Adrenal gland (tissue), 12 donors: Measurements from ENCODE around the gene PIP5KL1. TPM values are rescaled to one million over a fixed set of nuclear protein-coding genes. Genes with fewer than 3 reads are reported as not detected.

ENCODE experiments used
- DNase-seq, 7 donors: peaks; one replicate each; pipeline ENCODE4 v3.0.0-alpha.2; 2019 to 2020
- H3K27ac ChIP-seq, 5 donors: fragments of 200-600 bp; sonication (generic) in 4 of 5; 1 replicate in 3 of 5; 2 replicates in 2 of 5; pipeline versions ENCODE4 v1.5.1 to v1.8.0; 2016 to 2020; ENCODE audit warnings: mild to moderate bottlenecking in 1 of 5
- H3K27me3 ChIP-seq: fragments of 200-600 bp; 2 replicates; pipeline ENCODE4 v1.8.0; 2021
- H3K36me3 ChIP-seq, 2 donors: fragments of 200-600 bp; replicated peaks in 1 of 2; 1 replicate in 1 of 2; 2 replicates in 1 of 2; pipeline versions ENCODE4 v1.5.1 to v1.8.0; 2018 to 2022
- H3K4me1 ChIP-seq, 2 donors: fragments of 200-600 bp; replicated peaks in 1 of 2; 1 replicate in 1 of 2; 2 replicates in 1 of 2; pipeline versions ENCODE4 v1.5.1 to v1.8.0; 2018 to 2021
- H3K4me3 ChIP-seq, 4 donors: fragments of 200-600 bp; sonication (generic) in 3 of 4; one replicate each; pipeline ENCODE4 v1.5.1; 2016 to 2018
- H3K9me3 ChIP-seq, 3 donors: fragments of 200-600 bp; sonication (generic) in 1 of 3; replicated peaks in 1 of 3; 1 replicate in 2 of 3; 2 replicates in 1 of 3; pipeline versions ENCODE4 v1.5.1 to v1.8.0; 2016 to 2021
- CTCF ChIP-seq, 6 experiments: fragments of 450-650 bp in 4 of 6; fragments of 200-600 bp in 2 of 6; sonication (generic) in 1 of 6; IDR thresholded peaks; 1 replicate in 5 of 6; 2 replicates in 1 of 6; pipeline versions ENCODE4 v1.5.1 to v1.8.0; 2016 to 2021; ENCODE audit warnings: antibody characterized with exemption in 6 of 6, mild to moderate bottlenecking in 2 of 6, moderate library complexity in 1 of 6
- POLR2A ChIP-seq, 2 donors: fragments of 450-650 bp; IDR thresholded peaks; one replicate each; pipeline ENCODE4 v1.6.1; 2017; ENCODE audit warnings: antibody characterized with exemption in 2 of 2, mild to moderate bottlenecking in 2 of 2, moderate library complexity in 1 of 2
- WGBS, 4 donors: extraction: QIAGEN DNeasy Blood & Tissue Kit in 2 of 4; methylation state at CpG; one replicate each; pipeline versions ENCODE4 v1.1.5 to v1.1.7; 2013 to 2017; 5-methylcytosine and 5-hydroxymethylcytosine counted together
- intact Hi-C, 2 donors: fragments of 100-400 bp; cut with DNase I; formaldehyde crosslinking; loops; one replicate each; pipeline versions ENCODE4 v1.14.1 to v1.15.0; 2022 to 2023
- polyA plus RNA-seq, 3 donors: library from polyadenylated mRNA; stranded (reverse); fragments of 200-250 nt in 2 of 3; fragments of 350-450 nt in 1 of 3; fragmentation: Illumina TruSeq in 1 of 3; extraction: RNeasy Lipid Tissue Mini Kit (QIAGEN cat#74804) in 1 of 3; gene quantifications; one replicate each; pipeline ENCODE4 v1.2.3, GENCODE V29; 2013 to 2014
- total RNA-seq, 9 donors: library from RNA; depleted of rRNA in 4 of 9; stranded (reverse); fragments of >200 nt in 4 of 9; fragments of 120-200 nt in 1 of 9; fragmentation: NEBNext Ultra II Directional in 1 of 9; extraction: Animal tissue kit (Norgen Biotek cat#: 25700) in 1 of 9; gene quantifications; one replicate each; pipeline versions ENCODE4 v1.1.0 to v1.2.4, GENCODE V29; 2013 to 2023
- donor health status: healthy with polysubstance abuse.
- donor health status: Bipolar disorder and iron deficiency.
- donor health status: DM: yes; HTN: yes; CAD: no.
- donor health status: DM: no; HTN: no; CAD: no.
- donor health status: DM: no; HTN: no; CAD: no.
- donor health status: DM: yes; HTN: yes; CAD: no.

Gene PIP5KL1
- total and polyA plus RNA-seq, 12 donors: 0.19 to 2.3 (median 0.83) TPM; not detected in 3

GRCh38 chr9:127942216-127943010, 11.8 kb upstream of the PIP5KL1 start:
- DNase-seq: peak in 5 of 7 donors; percentile 71 to 85 (median 79)
- peak overlapping the region in 1 of 5 donors; percentile 24 for H3K27ac ChIP-seq
- TF ChIP-seq CTCF (IDR thresholded peaks at IDR 0.05) (peak; percentile 75 to 92 (median 88)), POLR2A (IDR thresholded peaks at IDR 0.05) (no peak)
- no peaks in the 10 kb centered on the region for H3K27me3 ChIP-seq
- 46 to 83% (median 59%) methylated on average over 7 to 18 of the region's 18 CpGs for WGBS, 4 donors
- intact Hi-C loops: loop anchor here (1.0 to 5.0 kb wide), 3 partner anchors 35 to 180 kb away; no protein-coding TSS in a partner anchor
- H3K9me3 ChIP-seq: no peaks in the 10 kb centered on the region
- peaks cover 0 to 49% of the 10 kb centered on the region in 2 donors for H3K36me3 ChIP-seq
- no peak overlapping the region for H3K4me3 ChIP-seq
- peaks cover 9 to 18% of the 10 kb centered on the region in 2 donors for H3K4me1 ChIP-seq

- no peaks in the 10 kb centered on the region for H3K9me3 ChIP-seq
- intact Hi-C loops: loop anchor here (5.0 kb wide), 2 partner anchors 35 to 180 kb away; no protein-coding TSS in a partner anchor
- TF ChIP-seq CTCF (IDR thresholded peaks at IDR 0.05): no peak
- no peak for TF ChIP-seq POLR2A (IDR thresholded peaks at IDR 0.05)
- H3K36me3 ChIP-seq: peaks cover 0 to 47% of the 10 kb centered on the region in 2 donors
- H3K27me3 ChIP-seq: no peaks in the 10 kb centered on the region
- H3K27ac ChIP-seq: no peak overlapping the region
- peaks cover 14 to 22% of the 10 kb centered on the region in 2 donors for H3K4me1 ChIP-seq
- no peak for DNase-seq
- H3K4me3 ChIP-seq: no peak overlapping the region
- 61 to 64% (median 64%) methylated on average over 3 of the region's 3 CpGs; no CpG with 5 or more reads in 1 of the 4 donors for WGBS, 4 donors
Measured at GRCh38 chr9:127941961-127942215, 11.3 kb upstream of the PIP5KL1 start.

- TF ChIP-seq POLR2A (IDR thresholded peaks at IDR 0.05): no peak
- Histone ChIP-seq H3K27me3 (no peaks in the 10 kb centered on the region), H3K36me3 (peaks cover 0 to 47% of the 10 kb centered on the region in 2 donors), H3K4me3 (no peak overlapping the region), H3K4me1 (peaks cover 18 to 23% of the 10 kb centered on the region in 2 donors), H3K9me3 (no peaks in the 10 kb centered on the region), H3K27ac (no peak overlapping the region)
- intact Hi-C loops: loop anchor here (5.0 kb wide), 2 partner anchors 36 to 181 kb away; no protein-coding TSS in a partner anchor
- WGBS, 4 donors: 76 to 86% (median 82%) methylated on average over 13 to 18 of the region's 18 CpGs
- no peak for DNase-seq
Measured at GRCh38 chr9:127941062-127941960, 10.7 kb upstream of the PIP5KL1 start.

- Histone ChIP-seq H3K4me1 (peaks cover 18 to 30% of the 10 kb centered on the region in 2 donors), H3K27ac (no peak overlapping the region), H3K27me3 (no peaks in the 10 kb centered on the region), H3K9me3 (no peaks in the 10 kb centered on the region), H3K4me3 (no peak overlapping the region), H3K36me3 (peaks cover 0 to 40% of the 10 kb centered on the region in 2 donors)
- DNase-seq: no peak
- WGBS, 4 donors: 87 to 95% (median 91%) methylated on average over 4 of the region's 4 CpGs
- TF ChIP-seq CTCF (IDR thresholded peaks at IDR 0.05) (no peak), POLR2A (IDR thresholded peaks at IDR 0.05) (no peak)
- intact Hi-C loops: loop anchor here (5.0 kb wide), 2 partner anchors 37 to 182 kb away; no protein-coding TSS in a partner anchor
Measured at GRCh38 chr9:127940593-127940992, 10.0 kb upstream of the PIP5KL1 start.
